IMR-90 (cell line): ENCODE data around the gene PLCH1. TPM values are rescaled to one million over a fixed set of nuclear protein-coding genes. Genes with fewer than 3 reads are reported as not detected.

ENCODE experiments used
- ATAC-seq: fragments of 200-7000 bp; cut with Tn5 transposase; 2 replicates; pipeline ENCODE4 v1.9.1; 2020; ENCODE audit warnings: low read depth, mild to moderate bottlenecking, moderate library complexity
- BruUV-seq: library from RNA; stranded (reverse); fragments of 400-500 nt; replicated peaks from 2 replicates; lab custom pipeline; 2021; lab: Mats Ljungman, UMichigan
- CTCF ChIA-PET: fragments of 300-600 bp; formaldehyde crosslinking; extraction: SDS; loops from one replicate; lab custom pipeline; 2021; ENCODE audit warnings: antibody characterized with exemption; lab: Yijun Ruan, JAX
- POLR2A ChIA-PET: fragments of 300-600 bp; sonication (Branson Sonifier 250); formaldehyde crosslinking; loops from one replicate; lab custom pipeline; 2022; ENCODE audit warnings: antibody characterized with exemption; ENCODE audit not compliant: unreplicated experiment; lab: Charles Lee
- DNase-seq: peaks from one replicate; pipeline ENCODE4 v3.0.0; 2013
- H2AFZ ChIP-seq: replicated peaks from 2 replicates; pipeline ENCODE3; 2013; ENCODE audit warnings: low read length, mild to moderate bottlenecking; ENCODE audit not compliant: poor library complexity
- H2AK5ac ChIP-seq: 2 replicates; pipeline ENCODE4 v1.6.1; 2013; ENCODE audit warnings: low read depth, low read length, inconsistent platforms
- H2AK9ac ChIP-seq: replicated peaks from 2 replicates; pipeline ENCODE3; 2013; ENCODE audit warnings: mild to moderate bottlenecking, low read depth, low read length, moderate library complexity; ENCODE audit not compliant: poor library complexity
- H2BK120ac ChIP-seq: 2 replicates; pipeline ENCODE4 v1.6.1; 2013; ENCODE audit warnings: low read depth, low read length, inconsistent platforms
- H2BK15ac ChIP-seq: 3 replicates; pipeline ENCODE4 v1.6.1; 2013; ENCODE audit warnings: low read depth, low read length, inconsistent platforms
- H2BK20ac ChIP-seq: 2 replicates; pipeline ENCODE4 v1.6.1; 2013; ENCODE audit warnings: low read depth, mild to moderate bottlenecking, inconsistent platforms, low read length, moderate library complexity
- H2BK5ac ChIP-seq: 2 replicates; pipeline ENCODE4 v1.6.1; 2013; ENCODE audit warnings: mild to moderate bottlenecking, low read depth, low read length, inconsistent platforms; ENCODE audit not compliant: poor library complexity, severe bottlenecking
- H3K14ac ChIP-seq: replicated peaks from 2 replicates; pipeline ENCODE4 v1.6.1; 2013; ENCODE audit warnings: low read depth, low read length, inconsistent platforms
- H3K18ac ChIP-seq: 2 replicates; pipeline ENCODE4 v1.6.1; 2013; ENCODE audit warnings: low read depth, low read length, control low read depth
- H3K23ac ChIP-seq: 2 replicates; pipeline ENCODE4 v1.6.1; 2013; ENCODE audit warnings: low read depth, low read length, inconsistent platforms
- H3K27ac ChIP-seq: 2 replicates; pipeline ENCODE4 v1.5.1; 2013; ENCODE audit warnings: mild to moderate bottlenecking, control low read depth, low read length; ENCODE audit not compliant: insufficient read depth
- H3K27me3 ChIP-seq: 2 replicates; pipeline ENCODE4 v1.6.1; 2013; ENCODE audit warnings: low read length; ENCODE audit not compliant: control insufficient read depth, insufficient read depth
- H3K36me3 ChIP-seq: 2 replicates; pipeline ENCODE4 v1.6.1; 2013; ENCODE audit warnings: low read length, mixed read lengths; ENCODE audit not compliant: control insufficient read depth, insufficient read depth
- H3K4ac ChIP-seq: 2 replicates; pipeline ENCODE4 v1.6.1; 2013; ENCODE audit warnings: low read depth, low read length, inconsistent platforms
- H3K4me1 ChIP-seq: 2 replicates; pipeline ENCODE4 v1.6.1; 2013; ENCODE audit warnings: low read length, mixed read lengths; ENCODE audit not compliant: control insufficient read depth, insufficient read depth
- H3K4me2 ChIP-seq: 2 replicates; pipeline ENCODE4 v1.6.1; 2013; ENCODE audit warnings: low read depth, mild to moderate bottlenecking, control low read depth, low read length, moderate library complexity
- H3K4me3 ChIP-seq: 2 replicates; pipeline ENCODE4 v1.5.1; 2013; ENCODE audit warnings: low read depth, mild to moderate bottlenecking, control low read depth, low read length, moderate library complexity; ENCODE audit not compliant: insufficient read depth
- H3K56ac ChIP-seq: 2 replicates; pipeline ENCODE4 v1.6.1; 2013; ENCODE audit warnings: low read length, inconsistent platforms; ENCODE audit not compliant: insufficient read depth; ENCODE audit errors: extremely low read depth
- H3K79me1 ChIP-seq, 2 experiments: 2 replicates each; pipeline ENCODE4 v1.6.1; 2013; ENCODE audit warnings: low read length in 2 of 2, inconsistent platforms in 1 of 2, low read depth in 1 of 2
- H3K9ac ChIP-seq: 2 replicates; pipeline ENCODE4 v1.6.1; 2013; ENCODE audit warnings: low read depth, low read length, control low read depth
- H3K9me1 ChIP-seq: 2 replicates; pipeline ENCODE4 v1.6.1; 2013; ENCODE audit warnings: low read length, inconsistent platforms; ENCODE audit not compliant: insufficient read depth
- H3K9me3 ChIP-seq: 2 replicates; pipeline ENCODE4 v1.6.1; 2013; ENCODE audit warnings: low read length; ENCODE audit not compliant: control insufficient read depth, insufficient read depth
- H4K20me1 ChIP-seq: 2 replicates; pipeline ENCODE4 v1.6.1; 2013; ENCODE audit warnings: low read length, inconsistent platforms; ENCODE audit not compliant: insufficient read depth
- H4K5ac ChIP-seq: 2 replicates; pipeline ENCODE4 v1.6.1; 2013; ENCODE audit warnings: mild to moderate bottlenecking, low read depth, low read length, control low read depth
- H4K8ac ChIP-seq, 2 experiments: 2 replicates each; pipeline ENCODE4 v1.6.1; 2013; ENCODE audit warnings: low read depth in 2 of 2, low read length in 2 of 2, control low read depth in 1 of 2, inconsistent platforms in 1 of 2
- H4K91ac ChIP-seq: 2 replicates; pipeline ENCODE4 v1.6.1; 2013; ENCODE audit warnings: low read depth, low read length, inconsistent platforms; ENCODE audit not compliant: insufficient read depth
- CEBPB ChIP-seq: IDR thresholded peaks from 2 replicates; pipeline ENCODE4 v1.6.1; 2012; ENCODE audit warnings: low read depth, low read length, improper control_type of control experiment
- MAFK ChIP-seq: IDR thresholded peaks from 2 replicates; pipeline ENCODE4 v1.6.1; 2012; ENCODE audit warnings: low read depth, low read length, improper control_type of control experiment
- POLR2A ChIP-seq: IDR thresholded peaks from 2 replicates; pipeline ENCODE4 v1.6.1; 2012; ENCODE audit warnings: mild to moderate bottlenecking, low read depth, low read length
- USF2 ChIP-seq: fragments of 150-350 bp; IDR thresholded peaks from 2 replicates; pipeline ENCODE4 v1.6.1; 2017; ENCODE audit warnings: mild to moderate bottlenecking, antibody characterized with exemption, low read length, low read depth
- WGBS, 2 experiments: methylation state at CpG; one replicate each; pipeline versions ENCODE4 v1.1.5 to v1.1.7; 2013; ENCODE audit warnings: missing lambda C conversion rate in 2 of 2; ENCODE audit not compliant: insufficient read length in 1 of 2; ENCODE audit errors: extremely low coverage in 2 of 2; 5-methylcytosine and 5-hydroxymethylcytosine counted together
- dilution Hi-C: fragments of 300-500 bp; cut with HindIII; formaldehyde crosslinking; loops from one replicate; pipeline ENCODE4 v1.14.3; 2018; ENCODE audit warnings: low sequenced_read_pairs; ENCODE audit not compliant: unreplicated experiment
- in situ Hi-C: fragments of 300-500 bp; cut with MboI; formaldehyde crosslinking; loops from 3 replicates; pipeline ENCODE4 v1.14.3; 2019; ENCODE audit warnings: low sequenced_read_pairs, inconsistent platforms, mixed read lengths
- intact Hi-C: fragments of 100-400 bp; cut with micrococcal nuclease; formaldehyde crosslinking; loops from 2 replicates; pipeline ENCODE4 v1.10.0; 2022
- polyA plus RNA-seq, 3 experiments: library from polyadenylated mRNA; depleted of rRNA; stranded (reverse); fragments of >200 nt; gene quantifications; 2 replicates each; pipeline ENCODE4 v1.2.3, GENCODE V29; 2012; ENCODE audit warnings: low replicate concordance in 1 of 3
- total RNA-seq: library from RNA; depleted of rRNA; stranded (reverse); fragments of >200 nt; gene quantifications from 2 replicates; pipeline ENCODE4 v1.2.3, GENCODE V29; 2012

The PLCH1 gene
- total and polyA plus RNA-seq, 2 of the 4 experiments (the other 2 are of a cell fraction), result not detected

GRCh38 chr3:155631323-155632019 is 113.4 kb downstream of the PLCH1 start:
- Histone ChIP-seq H3K9ac (no peak overlapping the region), H2BK15ac (no peak overlapping the region), H2BK5ac (no peak overlapping the region), H3K4me2 (no peak overlapping the region), H4K5ac (no peak overlapping the region), H3K56ac (no peak overlapping the region), H3K79me1 (no peaks in the 10 kb centered on the region), H3K9me3 (peaks cover 2% of the 10 kb centered on the region; the same call in 1 of the 2 replicates), H4K91ac (no peak overlapping the region), H2AFZ (no peak overlapping the region), H4K20me1 (no peaks in the 10 kb centered on the region), H2AK9ac (no peak overlapping the region), H3K23ac (no peak overlapping the region), H3K4me3 (no peak overlapping the region), H2BK120ac (no peak overlapping the region), H3K4ac (no peak overlapping the region), H3K9me1 (no peaks in the 10 kb centered on the region), H2BK20ac (no peak overlapping the region), H3K18ac (no peak overlapping the region), H3K27me3 (no peaks in the 10 kb centered on the region), H2AK5ac (no peak overlapping the region), H3K14ac (no peak overlapping the region), H3K4me1 (no peaks in the 10 kb centered on the region), H3K36me3 (no peaks in the 10 kb centered on the region), H3K27ac (no peak overlapping the region), H4K8ac (no peak overlapping the region)
- in situ Hi-C loops (no loop called here), dilution Hi-C loops (no loop called here), intact Hi-C loops (no loop called here)
- no peak for TF ChIP-seq MAFK
- TF ChIP-seq USF2, result no peak
- TF ChIP-seq POLR2A, result no peak
- TF ChIP-seq CEBPB, result peak; percentile 77
- WGBS, 2 experiments, result no CpG with 5 or more reads among the region's 7 CpGs
- no peak for ATAC-seq
- ChIA-PET POLR2A (no interaction called here), CTCF (no interaction called here)
- no peak for DNase-seq
- no TSS peak for BruUV-seq
